ENCODE results near the gene ZCCHC7. TPM values are rescaled to one million over a fixed set of nuclear protein-coding genes. Genes with fewer than 3 reads are reported as not detected.

The ZCCHC7 gene
- total and polyA plus RNA-seq, 10 of the 15 experiments (the other 5 are each of a cell fraction or from before 2014, with no cell fraction given): 42.9 to 178 (median 53.3) TPM

GRCh38 chr9:37255944-37256862, 135.8 kb downstream of the ZCCHC7 start:
- Histone ChIP-seq H3K4me3 (no peak overlapping the region), H3K9ac (ENCODE audit: control insufficient read depth, insufficient read depth, low read length) (no peak overlapping the region), H2AFZ (ENCODE audit: control insufficient read depth, low read depth, low read length) (no peak overlapping the region), H3K4me2 (ENCODE audit: control insufficient read depth, insufficient read depth) (no peak overlapping the region), H3K27ac (ENCODE audit: control insufficient read depth, insufficient read depth) (no peak overlapping the region), H3K27me3 (replicated peaks in 1 of 2; ENCODE audit: control insufficient read depth in 2 of 2, insufficient read depth in 2 of 2, low read length in 1 of 2) (no peaks in the 10 kb centered on the region), H3K36me3 (ENCODE audit: control insufficient read depth in 2 of 2, insufficient read depth in 2 of 2, low read length in 1 of 2) (peaks cover 0 to 6% of the 10 kb centered on the region in 2 experiments; a peak in 2 of 4 replicates), H4K20me1 (ENCODE audit: control insufficient read depth, insufficient read depth) (no peaks in the 10 kb centered on the region), H3K79me2 (ENCODE audit: control insufficient read depth, insufficient read depth, low read length) (peaks cover 5% of the 10 kb centered on the region), H3K9me3 (replicated peaks; ENCODE audit: control insufficient read depth, insufficient read depth, low read length) (no peaks in the 10 kb centered on the region; the same call in 2 of the 3 replicates), H3K4me1 (ENCODE audit: control insufficient read depth, insufficient read depth, low read length) (peaks cover 4% of the 10 kb centered on the region)
- in situ Hi-C loops (cut with MboI) (no loop called here), intact Hi-C loops (cut with micrococcal nuclease; ENCODE audit: unreplicated experiment) (no loop called here)
- no peak for DNase-seq (ENCODE audit: low read depth, low spot score)
- no peak for ATAC-seq
- BruUV-seq (replicated peaks): no TSS peak
- no peak for TF ChIP-seq SUZ12 (IDR thresholded peaks at IDR 0.05; ENCODE audit: unreplicated experiment)
- no peak for TF ChIP-seq SREBF1 (IDR thresholded peaks at IDR 0.05; ENCODE audit: low read length)
- TF ChIP-seq ZNF207 (IDR thresholded peaks at IDR 0.05; ENCODE audit: borderline replicate concordance): no peak
- TF ChIP-seq BACH1 (IDR thresholded peaks at IDR 0.05; ENCODE audit: borderline replicate concordance): peak; percentile 40; the same call in 1 of the 2 replicates
- SMC1A ChIA-PET (ENCODE audit: uncharacterized antibody, unreplicated experiment): interaction anchor here (0.7 to 2.1 kb wide), 16 partner anchors 10 to 112 kb away, joined by 3 to 10 read pairs (median 4); no protein-coding TSS in a partner anchor
- 62% methylated on average over 4 of the region's 4 CpGs for WGBS (ENCODE audit: insufficient coverage, insufficient replicate concordance, low lambda C conversion rate, missing lambda C conversion rate)
- RAD21 ChIA-PET (ENCODE audit: unreplicated experiment): interaction anchor here (0.6 to 1.3 kb wide), 4 partner anchors 20 to 313 kb away, joined by 3 to 6 read pairs (median 4); no protein-coding TSS in a partner anchor
- POLR2A ChIA-PET: interaction anchor here (1.1 to 1.3 kb wide), 3 partner anchors 13 to 27 kb away, joined by 3 read pairs; no protein-coding TSS in a partner anchor
- CTCF ChIA-PET: interaction anchor here (0.8 to 1.4 kb wide), 4 partner anchors 13 to 381 kb away, joined by 3 to 7 read pairs (median 4); no protein-coding TSS in a partner anchor
- no peak for FAIRE-seq

GRCh38 chr9:37259951-37260350, 139.6 kb downstream of the ZCCHC7 start:
- FAIRE-seq (no peak), DNase-seq (ENCODE audit: low read depth, low spot score) (no peak), ATAC-seq (no peak)
- Histone ChIP-seq H3K9ac (ENCODE audit: control insufficient read depth, insufficient read depth, low read length) (no peak overlapping the region), H3K27me3 (replicated peaks in 1 of 2; ENCODE audit: control insufficient read depth in 2 of 2, insufficient read depth in 2 of 2, low read length in 1 of 2) (no peaks in the 10 kb centered on the region), H3K9me3 (replicated peaks; ENCODE audit: control insufficient read depth, insufficient read depth, low read length) (no peaks in the 10 kb centered on the region), H3K79me2 (ENCODE audit: control insufficient read depth, insufficient read depth, low read length) (peaks cover 1% of the 10 kb centered on the region; the same call in 1 of the 2 replicates), H3K4me1 (ENCODE audit: control insufficient read depth, insufficient read depth, low read length) (no peaks in the 10 kb centered on the region), H3K36me3 (ENCODE audit: control insufficient read depth in 2 of 2, insufficient read depth in 2 of 2, low read length in 1 of 2) (peaks cover 0 to 9% of the 10 kb centered on the region in 2 experiments; a peak in 1 of 4 replicates), H3K4me3 (no peak overlapping the region), H4K20me1 (ENCODE audit: control insufficient read depth, insufficient read depth) (no peaks in the 10 kb centered on the region), H3K4me2 (ENCODE audit: control insufficient read depth, insufficient read depth) (no peak overlapping the region), H3K27ac (ENCODE audit: control insufficient read depth, insufficient read depth) (no peak overlapping the region), H2AFZ (ENCODE audit: control insufficient read depth, low read depth, low read length) (no peak overlapping the region)
- ChIA-PET CTCF (interaction anchor here (0.9 to 1.3 kb wide), 6 partner anchors 9 to 156 kb away, joined by 3 to 4 read pairs (median 3); no protein-coding TSS in a partner anchor), POLR2A (interaction anchor here (1.0 to 1.3 kb wide), 3 partner anchors 8 to 49 kb away, joined by 3 read pairs; no protein-coding TSS in a partner anchor), RAD21 (ENCODE audit: unreplicated experiment) (interaction anchor here (1.0 kb wide), 1 partner anchor 25 kb away, joined by 3 read pairs; no protein-coding TSS in a partner anchor), SMC1A (ENCODE audit: uncharacterized antibody, unreplicated experiment) (interaction anchor here (1.0 to 3.2 kb wide), 6 partner anchors 9 to 62 kb away, joined by 3 to 14 read pairs (median 8); no protein-coding TSS in a partner anchor)
- intact Hi-C loops (cut with micrococcal nuclease; ENCODE audit: unreplicated experiment) (no loop called here), in situ Hi-C loops (cut with MboI) (no loop called here)
- no TSS peak for BruUV-seq (replicated peaks)
- TF ChIP-seq TBL1XR1 (IDR thresholded peaks at IDR 0.05; ENCODE audit: low read depth, low read length) (no peak), NRF1 (conservative IDR thresholded peaks at IDR 0.05; ENCODE audit: low read depth, low read length) (no peak), NR2F1 (conservative IDR thresholded peaks at IDR 0.05) (no peak), BCL3 (IDR thresholded peaks at IDR 0.05; ENCODE audit: borderline replicate concordance, insufficient read depth, low read depth, low read length, poor library complexity, severe bottlenecking) (no peak), GATAD2B (conservative IDR thresholded peaks at IDR 0.05; ENCODE audit: low read depth) (no peak), STAT3 (IDR thresholded peaks at IDR 0.05; ENCODE audit: low read depth, low read length) (no peak)
- 100% methylated on average over 3 of the region's 3 CpGs for WGBS (ENCODE audit: insufficient coverage, insufficient replicate concordance, low lambda C conversion rate, missing lambda C conversion rate)

Data from GM12878 (cell line).